Right ventricle myocardium superior (tissue), 1 donor: ENCODE results near the gene KLC4. TPM values are rescaled to one million over a fixed set of nuclear protein-coding genes. Genes with fewer than 3 reads are reported as not detected.

Source experiments
- ATAC-seq: fragments of 200-7000 bp; cut with Tn5 transposase; one replicate; pipeline ENCODE4 v1.9.1; 2020; ENCODE audit warnings: mild to moderate bottlenecking; ENCODE audit not compliant: poor library complexity
- DNase-seq: peaks from one replicate; pipeline ENCODE4 v3.0.0-alpha.2; 2020
- intact Hi-C: fragments of 100-400 bp; cut with DNase I; formaldehyde crosslinking; loops from one replicate; pipeline ENCODE4 v1.11.2; 2022
- total RNA-seq: library from RNA; stranded (reverse); fragmentation: NEBNext Ultra II Directional; extraction: Animal tissue kit (Norgen Biotek cat#: 25700); gene quantifications from one replicate; pipeline ENCODE4 v1.2.1, GENCODE V29; 2021
- donor health status: DM: no; HTN: yes; CAD: no; lungs with severe emphysema.

The KLC4 gene
- total RNA-seq, 1 donor from 2014 or later: 30.6 TPM

GRCh38 chr6:43086022-43086658 lies 26.7 kb downstream of the KLC4 start:
- intact Hi-C loops: no loop called here
- DNase-seq (no peak), ATAC-seq (no peak)

- DNase-seq: no peak
- intact Hi-C loops: no loop called here
- no peak for ATAC-seq
These were observed 29.2 kb downstream of the KLC4 start for GRCh38 chr6:43088654-43089056.

- ATAC-seq: no peak
These were observed 30.0 kb downstream of the KLC4 start for GRCh38 chr6:43089467-43089866.

DNA sequence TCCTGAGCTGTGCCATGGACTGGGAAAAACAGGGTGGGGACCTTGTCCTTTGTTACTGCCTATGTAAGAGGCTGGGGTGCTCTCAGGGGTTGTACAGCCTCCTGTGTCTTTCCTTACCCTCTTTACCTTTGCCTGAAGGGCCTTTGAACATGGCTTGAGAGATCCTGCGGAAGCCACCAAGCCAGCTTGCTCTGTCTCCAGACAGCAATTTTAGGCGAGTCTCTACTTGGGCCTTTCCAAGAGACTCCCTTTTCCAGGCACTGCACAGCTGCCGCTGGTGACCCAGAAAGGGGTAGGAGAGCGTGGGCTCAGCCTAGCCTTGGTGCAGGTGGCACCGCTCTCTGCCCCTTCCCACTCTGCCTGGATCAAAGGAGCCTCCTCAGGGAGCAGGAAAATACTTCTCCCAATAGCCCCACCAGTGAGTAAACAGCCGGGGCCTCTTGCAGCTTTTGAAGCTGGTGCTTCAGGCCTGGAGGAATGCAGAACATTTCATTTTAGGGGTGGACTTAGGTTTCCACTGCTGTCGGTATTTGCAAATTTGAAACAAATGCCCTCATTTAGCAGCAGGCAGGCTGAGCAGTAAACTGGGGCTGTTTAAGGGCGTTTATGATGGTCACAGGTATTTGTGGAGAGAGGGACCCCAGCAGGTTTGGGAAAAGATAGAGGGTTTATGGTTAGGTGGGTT lies 30.6 kb downstream of the KLC4 start:
- no peak for ATAC-seq
- no peak for DNase-seq
- intact Hi-C loops: no loop called here

More at GRCh38 chr6:43089467-43089866, 30.0 kb downstream of the KLC4 start:
- intact Hi-C loops: no loop called here
- no peak for DNase-seq

DNA sequence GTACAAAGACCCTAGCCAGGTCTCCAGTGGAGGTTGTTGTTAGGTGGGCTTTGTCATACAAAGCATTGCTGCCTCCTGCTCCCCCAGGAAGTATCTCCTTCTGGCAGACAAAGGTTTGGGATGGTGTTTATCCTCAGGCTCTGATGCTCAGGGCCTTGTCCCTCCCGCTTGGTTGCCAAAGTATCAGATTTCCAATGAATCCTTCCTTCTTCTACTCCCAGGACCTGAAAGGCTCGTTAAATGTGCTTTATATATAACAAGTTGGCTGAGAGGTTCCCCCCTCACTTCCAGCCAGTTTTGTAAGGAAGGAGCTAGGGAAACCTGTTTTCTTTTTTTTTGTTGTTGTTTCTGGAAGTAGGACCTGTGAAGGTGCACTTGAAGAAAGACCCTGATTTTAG lies 31.1 kb downstream of the KLC4 start:
- intact Hi-C loops: no loop called here
- ATAC-seq (no peak), DNase-seq (no peak)

DNA sequence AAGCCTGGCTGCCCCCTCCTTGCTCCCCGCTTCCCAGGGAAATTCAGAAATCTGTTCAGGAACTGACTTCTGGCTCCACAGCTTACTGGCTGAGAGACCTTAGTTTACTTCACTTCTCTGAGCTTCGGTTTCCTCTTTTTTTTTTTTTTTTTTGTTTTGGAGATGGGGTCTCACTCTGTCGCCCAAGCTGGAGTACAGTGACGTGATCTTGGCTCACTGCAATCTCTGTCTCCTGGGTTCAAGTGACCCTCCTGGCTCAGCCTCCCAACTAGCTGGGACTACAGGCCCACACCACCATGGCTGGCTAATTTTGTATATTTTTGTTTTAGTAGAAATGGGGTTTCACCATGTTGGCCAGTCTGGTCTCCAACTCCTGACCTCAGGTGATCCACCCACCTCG lies 31.6 kb downstream of the KLC4 start:
- DNase-seq: no peak

GRCh38 chr6:43091436-43091991 lies 32.1 kb downstream of the KLC4 start:
- intact Hi-C loops: no loop called here
- ATAC-seq: no peak
- no peak for DNase-seq

More for the DNA sequence above, 31.6 kb downstream of the KLC4 start:
- intact Hi-C loops: no loop called here
- no peak for ATAC-seq

- no peak for ATAC-seq
- DNase-seq: no peak
- intact Hi-C loops: no loop called here
These were observed 33.2 kb downstream of the KLC4 start for GRCh38 chr6:43092635-43093034.

GRCh38 chr6:43093436-43094289 lies 34.2 kb downstream of the KLC4 start:
- intact Hi-C loops: no loop called here
- DNase-seq: no peak

DNA sequence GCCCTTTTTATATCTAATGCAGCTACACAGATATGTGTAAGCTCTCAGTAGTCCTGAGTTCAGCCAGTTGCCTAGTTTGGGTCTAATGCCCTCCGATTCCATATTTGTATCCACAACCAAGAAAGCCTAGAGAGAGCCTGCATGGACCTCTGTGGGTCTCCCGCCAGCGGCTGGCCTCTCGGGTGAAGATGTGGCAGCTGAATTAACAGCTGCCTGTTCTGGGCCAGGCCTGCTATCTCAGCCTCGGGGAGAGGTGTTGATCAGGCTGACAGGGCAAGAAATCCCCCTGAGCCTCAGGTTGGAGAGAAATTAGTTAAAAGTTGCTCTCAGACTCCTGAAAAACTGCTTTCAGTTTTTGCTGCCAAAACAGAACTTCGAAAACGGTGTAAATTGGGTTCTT lies 36.5 kb downstream of the KLC4 start:
- ATAC-seq (no peak), DNase-seq (no peak)
- intact Hi-C loops: no loop called here

More at GRCh38 chr6:43093436-43094289, 34.2 kb downstream of the KLC4 start:
- ATAC-seq: peak; percentile 75

DNA sequence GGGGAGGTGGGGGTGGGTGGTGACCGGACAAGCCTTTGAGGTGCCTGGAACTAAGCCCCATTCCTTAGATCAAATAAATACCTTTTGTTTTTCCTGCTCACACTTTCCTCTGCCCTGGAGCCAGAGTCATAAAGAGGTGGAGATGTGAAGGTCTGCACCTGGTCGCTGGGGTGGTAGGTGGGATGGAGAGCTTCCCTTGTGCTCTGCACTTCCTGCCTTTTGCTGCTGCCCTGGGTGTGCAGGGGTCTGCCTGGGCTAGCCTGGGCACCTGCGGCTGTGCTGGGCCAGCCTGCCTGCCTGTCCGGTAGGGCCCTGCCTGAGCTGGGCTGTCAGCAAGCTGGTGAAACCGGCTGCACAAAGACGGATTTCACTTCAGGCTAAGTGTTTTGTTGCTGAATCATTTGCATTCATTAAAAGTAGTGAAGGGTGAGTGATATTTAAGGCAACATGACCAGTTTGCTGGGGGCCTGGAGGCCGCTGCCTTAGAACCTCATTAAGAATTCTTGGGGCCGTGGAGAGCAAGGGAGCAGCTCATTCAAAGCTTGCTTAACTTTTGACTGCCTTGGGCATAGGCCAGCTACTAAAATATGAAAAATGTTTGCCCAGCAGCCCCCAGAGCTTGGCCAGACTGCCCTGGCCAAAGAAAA lies 37.1 kb downstream of the KLC4 start:
- intact Hi-C loops: no loop called here
- DNase-seq (no peak), ATAC-seq (peak; percentile 41)

DNA sequence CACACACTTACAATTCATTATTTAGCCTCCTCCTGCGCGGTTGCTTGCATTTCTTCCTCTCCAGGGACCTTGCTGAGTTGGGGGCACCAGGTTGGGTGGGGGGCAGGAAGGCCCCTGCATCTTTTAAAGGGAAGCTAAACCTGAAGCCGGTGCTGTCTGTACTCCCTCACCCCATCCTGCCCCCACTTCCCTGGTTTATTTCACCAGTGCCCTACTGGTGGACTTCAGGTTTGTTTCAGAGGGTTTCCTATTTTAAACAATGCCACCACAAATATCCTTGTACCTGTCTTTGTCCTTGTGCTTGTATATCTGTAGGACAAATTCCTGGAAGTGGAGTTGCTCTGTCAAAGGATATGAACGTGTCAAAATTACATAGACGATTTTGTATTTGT lies 37.7 kb downstream of the KLC4 start:
- intact Hi-C loops: no loop called here
- no peak for ATAC-seq

GRCh38 chr6:43097502-43097901 lies 38.1 kb downstream of the KLC4 start:
- ATAC-seq (no peak), DNase-seq (no peak)
- intact Hi-C loops: no loop called here

More for the DNA sequence above, 37.7 kb downstream of the KLC4 start:
- no peak for DNase-seq

DNA sequence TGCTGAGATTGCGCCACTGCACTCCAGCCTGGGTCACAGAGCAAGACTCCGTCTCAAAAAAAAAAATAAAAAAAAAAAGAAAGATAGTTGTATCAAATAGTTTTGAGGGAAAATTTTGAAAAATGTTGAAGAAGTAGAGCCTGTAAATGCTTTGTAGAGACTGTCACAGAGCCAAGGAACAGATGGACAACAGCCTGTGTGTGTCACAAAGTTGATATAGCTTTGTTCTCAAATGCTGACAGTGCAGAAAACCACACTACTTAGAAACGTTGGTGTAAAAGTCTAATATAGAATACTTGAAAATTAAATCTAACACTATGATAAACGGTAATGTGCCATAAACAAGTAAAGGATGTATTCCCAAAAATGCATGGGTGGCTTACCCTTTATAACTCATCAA lies 42.1 kb downstream of the KLC4 start:
- DNase-seq (no peak), ATAC-seq (no peak)
- intact Hi-C loops: no loop called here

- DNase-seq (no peak), ATAC-seq (no peak)
- intact Hi-C loops: no loop called here
These were observed 43.9 kb downstream of the KLC4 start for GRCh38 chr6:43103253-43103876.

DNA sequence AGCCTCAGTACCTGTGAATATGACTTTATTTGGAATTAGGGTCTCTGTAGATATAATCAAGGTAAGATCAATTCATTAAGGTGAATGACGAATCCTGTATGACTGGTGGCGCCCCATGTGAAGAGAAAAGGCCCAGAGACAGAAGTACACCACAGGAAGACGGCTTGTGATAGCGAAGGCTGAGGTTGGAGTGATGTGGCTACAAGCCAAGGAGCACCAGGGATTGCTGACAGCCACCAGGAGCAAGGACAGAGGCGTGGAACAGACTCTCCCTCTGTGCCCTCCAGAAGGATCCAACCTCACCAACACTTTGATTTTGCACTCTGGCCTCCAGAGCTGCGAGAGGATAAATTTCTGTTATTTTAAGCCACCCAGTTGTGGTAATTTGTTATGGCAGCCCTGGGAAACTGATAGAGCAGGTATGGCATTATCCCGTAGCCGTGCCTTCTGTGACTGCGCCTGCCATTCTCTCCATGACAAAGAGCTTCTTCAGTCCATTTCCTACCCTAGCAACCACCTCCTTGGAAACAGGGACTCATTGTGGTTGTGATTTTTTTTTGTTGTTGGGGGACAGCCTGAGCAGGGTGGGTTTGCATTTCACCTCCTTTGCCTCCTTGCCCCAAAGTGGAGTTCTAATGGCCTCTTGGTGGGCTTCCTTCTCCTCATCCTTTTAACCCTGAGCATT lies 46.2 kb downstream of the KLC4 start:
- no peak for DNase-seq
- intact Hi-C loops: no loop called here
- ATAC-seq: no peak

DNA sequence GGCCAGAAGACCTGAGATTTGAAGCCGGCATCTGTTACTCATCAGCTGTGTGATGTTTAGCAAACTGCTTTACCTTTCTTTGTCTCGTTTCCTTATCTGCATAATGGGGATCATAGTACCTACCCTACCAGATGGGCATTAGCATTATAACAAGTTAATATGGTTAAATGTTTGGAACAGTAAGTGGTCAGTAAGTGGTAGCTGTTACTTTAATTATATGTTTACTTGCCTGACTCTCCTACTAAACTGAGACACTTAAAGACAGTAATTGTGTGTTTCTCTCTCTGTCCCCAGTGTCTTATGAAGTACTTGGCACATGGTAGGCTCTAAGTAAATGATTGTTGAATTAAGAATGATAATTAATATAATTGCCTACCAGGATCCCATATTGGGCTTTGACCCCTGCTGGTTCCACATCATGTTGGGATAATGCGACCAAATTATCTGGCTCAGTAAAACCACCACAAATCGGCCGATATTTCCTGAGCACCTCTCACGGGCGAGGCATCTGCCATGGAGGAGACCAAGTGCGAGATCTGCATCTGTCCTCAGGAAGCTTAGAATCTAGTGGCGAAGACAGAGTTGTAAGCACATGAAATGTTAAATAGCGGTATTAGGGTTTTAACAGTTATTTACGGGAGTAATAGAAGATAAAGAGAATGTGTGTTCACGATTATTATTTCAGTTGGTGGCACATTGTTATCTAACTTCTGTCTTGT lies 48.1 kb downstream of the KLC4 start:
- intact Hi-C loops: no loop called here
- ATAC-seq (no peak), DNase-seq (no peak)
